GM21723 (cell line): ENCODE data around the gene CEP41.
A peak's percentile ranks its signal among the peaks of the same experiment; 100 is the strongest.
"Not testable (repeated sequence)": the region's sequence is repeated elsewhere in the genome, so short reads cannot be mapped to it uniquely, and the experiment has no call there.

Source experiments
- ATAC-seq: cut with Tn5 transposase; IDR thresholded peaks from one replicate; pipeline ENCODE4 v1.9.1; 2021; ENCODE audit warnings: mild to moderate bottlenecking, moderate library complexity; ENCODE audit not compliant: unreplicated experiment

The CEP41 gene

DNA sequence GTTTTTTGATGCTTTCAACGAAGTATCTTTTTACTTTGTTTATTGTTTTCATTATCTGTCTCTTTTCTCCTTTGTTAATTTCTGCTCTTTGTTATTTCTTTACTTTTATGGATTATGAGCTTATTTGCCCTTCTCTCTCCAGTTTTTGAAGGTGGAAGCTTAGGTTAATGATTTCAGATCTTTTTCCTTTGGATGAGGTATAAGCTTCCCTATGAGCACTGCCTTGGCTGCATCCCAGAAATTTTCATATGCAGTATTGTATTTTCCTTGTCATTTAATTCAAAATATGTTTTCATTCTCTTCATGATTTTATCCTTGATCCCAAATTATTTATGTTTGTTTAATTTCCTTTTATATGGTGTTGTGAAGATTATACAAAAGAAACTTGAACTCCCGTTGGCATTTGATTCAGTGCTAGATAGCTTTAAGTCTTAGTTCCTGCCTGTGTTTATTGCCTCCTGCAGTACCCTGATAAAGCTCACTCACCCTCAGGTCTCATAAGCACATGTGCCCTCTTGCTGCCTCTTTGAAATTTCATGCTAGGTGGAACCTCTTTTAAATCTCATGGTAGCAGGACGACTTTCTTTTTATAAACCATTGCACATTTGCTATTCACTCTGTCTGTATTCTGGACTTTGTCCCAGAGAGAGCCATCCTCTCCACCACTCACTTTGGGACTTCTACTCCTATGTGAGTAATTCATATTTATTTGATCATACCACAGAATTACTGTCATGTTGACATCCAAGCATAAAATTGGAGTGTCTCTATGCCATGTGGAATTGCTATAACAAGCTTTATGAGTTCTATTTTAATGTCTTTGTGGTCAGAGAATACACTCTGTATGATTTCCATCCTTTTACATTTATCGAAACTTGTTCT, 23.0 kb upstream of the CEP41 start:
- no peak for ATAC-seq

DNA sequence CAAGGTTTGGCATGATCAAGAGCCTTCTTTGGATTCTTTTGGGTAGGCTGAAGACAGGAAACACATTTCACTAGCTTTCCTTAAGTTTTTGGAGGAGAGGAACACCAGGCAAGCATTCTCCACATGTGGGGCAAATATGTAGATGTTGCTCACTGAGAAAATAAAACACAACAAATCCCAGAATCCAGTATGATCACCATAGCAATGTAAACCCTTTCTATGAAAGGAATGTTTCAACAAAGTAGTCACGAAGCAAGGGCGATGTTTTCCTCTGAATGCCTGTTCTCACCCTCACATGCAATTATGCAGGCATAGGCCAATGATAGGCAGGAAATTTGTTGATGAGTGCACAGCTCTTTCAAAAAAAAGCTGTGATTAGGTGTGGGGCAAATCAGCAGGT, 20.5 kb upstream of the CEP41 start:
- no peak for ATAC-seq

DNA sequence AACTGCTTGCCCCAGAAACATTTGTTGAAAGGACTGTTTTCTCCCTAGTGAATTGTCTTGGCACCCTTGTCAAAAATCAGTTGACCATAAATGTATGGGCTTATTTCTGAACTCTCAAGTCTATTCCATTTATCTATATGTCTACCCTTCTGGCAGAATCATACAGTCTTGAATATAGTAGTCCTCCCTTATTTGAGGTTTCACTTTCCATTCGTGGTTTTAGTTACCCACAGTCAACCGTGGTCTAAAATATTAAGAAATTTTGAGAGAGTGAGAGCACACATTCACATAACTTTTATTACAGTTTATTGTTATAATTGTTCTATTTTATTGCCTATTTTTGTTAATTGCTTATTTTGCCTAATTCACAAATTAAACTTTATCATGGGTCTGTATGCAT, 17.4 kb upstream of the CEP41 start:
- peak; percentile 54 for ATAC-seq

DNA sequence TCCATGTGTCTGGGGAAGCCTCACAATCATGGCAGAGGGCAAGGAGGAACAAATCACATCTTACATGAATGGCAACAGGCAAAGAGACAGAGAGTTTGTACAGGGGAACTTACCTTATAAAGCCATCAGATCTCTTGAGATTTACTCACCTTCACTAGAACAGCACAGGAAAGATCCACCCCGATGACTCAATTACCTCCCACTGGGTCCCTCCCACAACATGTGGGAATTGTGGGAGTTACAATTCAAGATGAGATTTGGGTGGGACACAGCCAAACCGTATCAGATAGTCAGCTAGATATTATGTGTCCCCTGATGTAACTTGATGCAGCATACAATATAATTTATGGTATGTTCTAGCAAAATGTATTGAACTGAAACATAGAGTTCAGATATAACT, 14.1 kb upstream of the CEP41 start:
- ATAC-seq, result no peak

DNA sequence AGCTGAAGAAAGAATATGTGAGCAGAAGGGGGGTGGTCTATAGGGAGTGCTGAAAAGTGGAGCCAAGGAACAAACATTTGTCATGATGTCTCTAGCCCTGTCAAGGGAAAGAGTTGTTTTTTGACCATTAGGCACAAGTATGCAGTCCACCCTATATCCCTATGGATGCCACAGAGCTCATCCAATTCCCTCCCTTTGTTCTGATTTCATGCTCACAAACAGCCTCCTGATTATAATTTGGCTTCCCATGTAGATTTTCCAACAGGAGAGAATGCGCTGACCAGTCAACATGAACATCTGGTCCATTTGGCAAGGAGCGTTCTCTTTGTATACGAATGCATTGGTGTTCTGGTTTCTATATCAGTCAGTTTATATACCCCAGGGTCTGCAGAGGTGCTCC, 12.1 kb upstream of the CEP41 start:
- no peak for ATAC-seq

DNA sequence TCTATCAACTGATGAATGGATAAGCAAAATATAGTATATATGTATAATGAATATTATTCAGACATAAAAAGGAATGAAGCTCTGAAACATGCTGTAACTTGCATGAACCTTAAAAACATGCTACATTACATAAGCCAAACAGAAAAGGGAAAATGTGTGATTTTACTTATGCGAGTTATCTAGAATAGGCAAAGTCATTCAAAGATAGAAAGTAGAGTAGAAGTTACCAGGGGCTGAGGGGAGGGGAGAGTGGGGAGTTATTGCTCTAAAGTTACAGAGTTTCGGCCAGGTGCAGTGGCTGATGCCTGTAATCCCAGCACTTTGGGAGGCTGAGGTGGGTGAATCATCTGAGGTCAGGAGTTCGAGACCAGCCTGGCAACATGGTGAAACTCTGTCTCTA, 10.5 kb upstream of the CEP41 start:
- not testable (repeated sequence) for ATAC-seq

DNA sequence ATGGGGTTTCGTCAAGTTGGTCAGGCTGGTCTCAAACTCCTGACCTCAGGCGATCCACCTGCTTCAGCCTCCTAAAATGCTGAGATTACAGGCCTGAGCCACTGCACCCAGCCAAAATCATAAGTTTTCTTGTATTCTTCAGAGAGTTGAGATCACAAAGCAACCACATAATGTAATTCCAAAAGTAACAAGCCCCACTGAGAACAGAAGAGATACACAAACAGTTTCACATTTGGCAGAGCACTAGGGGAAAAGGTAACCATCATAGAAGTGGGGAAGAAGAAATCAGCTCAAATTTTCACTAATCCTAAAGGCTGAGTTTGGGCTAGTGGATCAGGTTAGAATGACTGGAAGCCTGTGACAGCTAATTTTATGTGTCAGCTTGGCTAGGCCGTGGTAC, 5.4 kb upstream of the CEP41 start:
- ATAC-seq, result no peak

DNA sequence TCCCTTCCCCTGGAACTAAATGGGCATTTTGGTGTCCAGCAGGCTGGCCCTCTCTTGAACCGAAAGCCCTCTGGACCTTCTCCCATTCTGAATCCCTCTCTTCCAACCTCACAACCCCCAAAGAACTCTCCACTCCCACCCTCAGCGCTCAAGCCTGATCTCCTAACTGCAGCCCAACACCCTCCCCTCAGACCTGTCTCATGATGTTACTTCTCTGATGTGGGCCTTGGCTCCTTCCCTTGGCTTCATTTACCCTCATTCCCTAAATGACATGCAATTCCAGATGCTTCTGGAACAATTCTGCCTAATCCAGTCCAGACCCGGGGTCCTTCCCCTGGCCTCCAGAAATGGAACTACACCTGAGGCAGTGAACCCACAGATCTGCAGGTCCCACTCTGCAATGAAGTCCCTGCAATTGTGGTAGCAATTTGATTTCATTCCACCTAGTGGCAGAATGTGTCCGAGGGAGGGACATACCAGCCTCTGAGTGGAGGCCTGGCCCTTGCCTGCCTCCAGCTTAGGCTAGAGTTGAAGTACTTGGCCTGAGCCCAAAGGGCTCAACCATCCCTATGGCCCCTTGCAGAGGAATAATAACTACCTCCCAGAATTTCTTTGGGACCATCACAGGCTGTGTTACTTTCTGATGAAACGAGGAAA, 4.1 kb upstream of the CEP41 start:
- ATAC-seq, result no peak

DNA sequence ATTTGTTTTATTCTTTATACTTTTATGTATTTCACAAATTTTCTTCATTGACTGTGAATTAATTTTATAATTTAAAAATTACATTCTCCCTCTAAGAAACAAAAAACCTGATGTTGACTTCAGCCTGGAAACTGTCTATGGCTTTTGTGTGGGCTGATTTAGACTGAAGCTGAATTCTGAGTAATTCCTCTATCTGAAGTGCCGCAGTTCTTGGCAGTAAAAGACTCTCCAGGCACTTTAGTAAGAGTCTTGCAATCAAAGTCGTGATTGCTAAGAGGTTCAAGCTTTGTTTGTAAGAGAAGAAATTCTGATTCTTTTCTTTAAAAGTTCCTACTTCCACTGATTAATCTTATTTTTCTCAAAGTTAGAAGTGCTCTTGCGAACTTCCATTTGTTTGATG, 3.4 kb upstream of the CEP41 start:
- no peak for ATAC-seq

DNA sequence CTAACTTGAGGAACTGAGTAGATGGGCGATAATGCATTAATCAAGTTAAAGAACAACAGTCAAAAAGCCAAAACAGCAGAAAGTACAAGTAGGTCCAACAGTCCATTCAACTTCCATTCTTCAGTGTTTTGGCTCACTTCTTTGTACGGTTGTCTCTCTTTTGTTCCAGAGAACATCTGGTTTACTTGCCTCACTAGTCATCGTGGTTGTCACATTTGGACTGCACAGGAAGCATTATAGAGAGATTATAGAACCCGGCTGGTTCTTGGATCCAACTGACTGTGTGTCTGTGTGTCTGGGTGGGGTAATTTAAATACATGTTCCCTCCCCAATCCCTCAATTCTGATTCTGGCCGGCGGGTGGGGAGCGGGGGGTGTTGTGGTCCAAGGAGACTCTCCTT, 1.8 kb upstream of the CEP41 start:
- no peak for ATAC-seq

DNA sequence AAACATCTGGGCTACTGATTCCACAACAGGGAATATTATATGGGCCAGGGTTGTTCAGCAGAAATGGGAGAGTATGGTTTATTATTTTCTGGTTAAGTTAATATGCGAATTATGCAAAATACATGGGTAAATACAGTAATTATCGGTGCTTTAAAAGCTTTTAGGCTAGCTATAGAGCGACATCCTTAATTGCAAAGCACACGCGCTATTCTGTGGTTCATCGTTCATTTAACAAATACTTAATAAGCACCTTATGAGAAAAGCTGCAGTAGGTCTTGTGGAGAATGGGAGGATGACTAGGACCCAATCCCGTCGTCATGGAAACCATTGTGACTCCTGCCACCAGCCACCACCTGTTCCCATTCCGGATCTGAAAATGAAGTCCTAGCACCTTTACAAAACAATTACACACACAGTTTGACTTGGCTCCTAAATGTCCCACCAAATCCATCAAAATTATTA, 623 bp upstream of the CEP41 start:
- no peak for ATAC-seq

DNA sequence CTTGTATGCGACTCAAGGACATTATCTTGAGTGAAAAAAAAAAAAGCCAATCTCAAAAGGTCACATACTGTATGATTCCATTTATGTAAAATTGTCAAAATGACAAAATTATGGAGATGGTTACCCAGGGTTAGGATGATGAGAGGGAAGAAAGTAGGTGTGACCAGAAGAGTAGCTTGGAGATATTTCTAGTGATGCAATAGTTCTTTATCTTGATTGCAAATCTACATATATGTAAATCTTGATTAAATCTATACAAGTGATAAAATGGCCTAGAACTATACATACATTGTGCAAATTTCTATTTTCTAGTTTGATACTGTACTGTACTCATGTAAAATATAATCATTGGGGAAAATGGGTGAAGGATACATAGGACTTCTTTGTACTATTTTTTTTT, 4.6 kb downstream of the CEP41 start:
- no peak for ATAC-seq

DNA sequence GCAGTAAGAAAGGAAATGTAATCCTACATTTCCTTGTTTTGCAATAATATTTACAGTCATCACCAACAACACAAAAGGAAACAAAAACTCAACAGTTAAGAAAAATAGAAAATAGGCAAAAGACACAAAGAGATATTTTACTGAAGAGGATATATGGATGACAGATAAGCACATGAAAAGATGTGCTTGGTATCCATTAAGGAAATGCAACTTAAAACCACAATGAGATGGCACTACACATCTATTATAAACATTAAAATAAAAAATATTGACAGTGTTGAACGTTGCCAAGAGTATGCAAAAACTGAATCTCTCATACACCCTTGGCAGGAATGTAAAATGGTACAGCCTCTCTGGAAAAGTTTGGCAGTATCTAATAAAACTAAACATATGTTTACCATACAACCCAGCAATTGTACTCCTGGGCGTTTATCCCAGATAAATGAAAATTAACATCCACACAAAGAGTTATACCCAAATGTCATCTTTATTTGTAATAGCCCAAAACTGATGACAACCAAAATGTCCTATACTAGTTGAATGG, 5.4 kb downstream of the CEP41 start:
- ATAC-seq, result no peak

DNA sequence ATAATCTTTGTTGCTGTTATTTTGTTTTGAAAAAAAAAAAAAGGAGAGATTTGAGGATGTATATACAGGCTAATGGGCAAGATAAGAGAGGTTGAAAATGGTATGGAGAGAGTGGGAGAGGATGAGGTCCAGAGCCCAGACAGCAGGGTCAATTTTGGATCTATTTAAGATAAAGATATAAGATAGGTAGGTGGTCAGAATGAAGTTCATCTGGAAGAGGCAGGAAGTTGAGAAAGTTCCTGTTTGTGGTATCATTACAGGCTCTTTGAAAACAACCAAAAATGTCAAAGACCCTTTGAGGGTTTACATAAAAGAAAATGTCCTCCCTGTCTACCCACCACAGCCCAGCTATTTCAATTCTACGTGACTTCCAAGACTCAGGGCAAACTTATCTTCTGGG, 7.5 kb downstream of the CEP41 start:
- no peak for ATAC-seq

DNA sequence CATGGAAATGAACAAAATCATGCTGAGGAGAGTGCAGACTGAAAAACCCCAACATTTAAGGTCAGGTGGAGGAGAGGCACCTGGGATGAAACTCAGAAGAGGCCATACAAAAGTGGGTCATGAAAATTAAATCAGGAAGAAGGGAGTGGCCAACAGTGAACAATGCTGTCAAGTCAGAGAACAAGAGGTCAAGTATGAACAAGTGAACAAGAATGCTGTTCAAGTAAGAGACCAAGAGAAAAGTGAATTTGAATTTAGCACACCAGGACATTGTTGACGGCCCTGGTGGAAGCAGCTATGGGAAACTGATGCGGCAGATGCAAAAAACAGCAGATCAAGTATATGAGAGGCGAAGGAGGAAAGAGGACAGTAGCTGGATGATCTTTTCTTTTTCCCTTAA, 7.9 kb downstream of the CEP41 start:
- ATAC-seq, result no peak

DNA sequence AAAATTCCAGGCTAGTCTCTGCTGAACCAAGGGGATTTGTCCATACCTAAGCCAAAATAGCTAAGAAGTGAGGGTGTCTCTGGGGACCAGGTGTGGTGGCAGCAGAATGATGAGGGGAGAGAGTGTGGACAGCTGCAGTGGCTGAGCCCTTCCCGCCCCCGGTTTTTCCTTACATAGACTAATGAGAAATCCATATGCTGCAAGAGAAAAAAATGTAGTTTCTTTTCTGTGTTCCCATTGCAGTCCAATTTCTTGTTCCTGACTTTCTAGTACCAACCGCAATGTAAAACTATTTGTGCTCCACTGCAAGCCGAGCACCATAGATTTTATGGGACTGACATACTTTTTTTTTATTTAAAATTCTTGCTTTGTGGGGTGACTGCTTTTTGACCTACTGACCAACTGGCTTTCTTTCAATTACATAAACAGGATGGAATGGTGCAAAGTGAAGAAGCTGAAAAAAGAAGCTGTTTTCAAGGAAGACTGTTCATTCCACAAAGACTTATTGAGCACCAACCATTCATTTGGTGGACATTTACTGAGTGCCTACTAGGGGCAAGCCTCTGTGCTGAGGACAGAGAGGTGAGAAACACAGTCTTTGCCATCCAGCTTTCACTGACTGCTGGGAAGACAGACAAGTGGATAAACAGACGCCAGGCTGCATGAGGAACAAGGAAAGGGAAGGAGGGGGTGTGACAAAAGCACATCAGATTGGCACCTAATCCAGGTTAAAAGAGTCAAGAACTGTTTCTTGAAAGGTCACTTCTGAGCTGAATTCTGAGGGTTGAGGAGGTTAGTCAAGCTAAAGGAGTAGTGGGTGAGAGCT, 9.8 kb downstream of the CEP41 start:
- no peak for ATAC-seq

DNA sequence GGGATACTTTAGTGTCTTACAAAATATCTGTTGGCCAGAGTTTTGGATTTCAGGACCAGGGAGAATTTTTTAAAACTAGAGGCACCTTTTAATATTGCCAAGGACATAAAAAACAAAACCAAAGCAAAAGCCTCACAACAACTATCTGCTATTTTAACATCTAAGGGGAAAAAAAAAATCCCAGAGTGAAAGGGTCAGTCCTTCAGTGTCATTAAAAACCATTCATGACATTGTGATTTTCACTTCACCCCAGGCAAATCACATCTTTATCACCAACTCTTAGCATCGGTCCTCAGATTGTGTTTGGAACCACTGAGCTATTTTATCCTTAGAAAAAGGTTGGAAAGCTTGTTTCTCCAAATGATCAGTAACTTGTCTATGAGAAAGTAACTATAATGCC, 10.7 kb downstream of the CEP41 start:
- ATAC-seq, result no peak

DNA sequence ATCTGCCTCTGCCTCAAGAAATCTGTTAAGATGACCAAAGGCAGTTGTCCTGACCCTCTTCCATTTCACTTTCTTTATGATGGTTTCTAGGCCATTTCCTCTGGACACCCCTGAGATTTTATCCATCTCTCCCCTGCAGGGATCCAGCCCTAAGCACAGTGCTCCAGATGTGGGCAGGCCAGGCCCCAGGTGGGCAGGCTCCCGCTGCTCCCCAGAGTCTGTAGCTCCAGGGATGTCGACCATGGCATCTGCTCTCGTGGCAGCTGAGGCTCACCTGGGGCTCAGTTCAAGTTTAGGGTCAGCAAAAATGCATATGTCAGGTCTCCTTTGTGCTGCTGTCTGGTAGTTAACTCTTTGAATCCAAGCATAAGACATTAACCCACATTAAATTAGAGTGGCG, 11.8 kb downstream of the CEP41 start:
- no peak for ATAC-seq

DNA sequence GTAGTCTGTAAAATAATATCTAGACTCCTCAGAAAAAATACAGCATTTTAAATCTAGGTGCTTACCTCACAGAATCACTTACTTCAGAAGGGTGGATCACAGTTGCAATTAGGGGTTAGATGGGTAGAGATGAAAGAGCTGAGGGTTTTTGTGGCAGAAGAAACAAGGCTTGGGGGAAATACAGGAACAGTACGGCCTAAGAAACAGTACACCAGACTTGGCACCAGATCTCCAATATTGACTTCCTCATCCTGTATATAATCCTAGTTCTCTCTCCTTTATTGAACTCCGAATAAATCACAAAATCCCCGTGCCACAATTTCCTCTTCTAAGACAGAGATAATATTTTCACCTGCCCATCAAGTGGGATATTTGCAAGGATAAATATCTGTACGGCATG, 14.3 kb downstream of the CEP41 start:
- ATAC-seq, result no peak

DNA sequence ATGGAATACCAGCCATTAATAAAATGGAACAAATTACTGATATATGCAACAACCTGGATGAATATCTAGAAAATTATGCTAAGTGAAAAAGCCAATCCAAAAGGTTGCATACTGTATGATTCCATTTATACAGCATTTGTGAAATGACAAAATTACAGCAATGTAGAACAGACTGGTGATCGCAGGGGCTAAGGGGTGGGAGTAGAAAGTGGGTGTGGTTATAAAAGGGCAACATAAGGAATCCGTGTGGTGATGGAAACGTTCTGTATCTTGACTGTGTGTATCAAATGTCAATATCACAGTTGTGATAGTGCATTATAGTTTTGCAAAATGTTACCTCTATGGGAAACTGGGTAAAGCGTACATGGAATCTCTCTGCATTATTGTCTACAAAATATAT, 15.0 kb downstream of the CEP41 start:
- ATAC-seq, result no peak

DNA sequence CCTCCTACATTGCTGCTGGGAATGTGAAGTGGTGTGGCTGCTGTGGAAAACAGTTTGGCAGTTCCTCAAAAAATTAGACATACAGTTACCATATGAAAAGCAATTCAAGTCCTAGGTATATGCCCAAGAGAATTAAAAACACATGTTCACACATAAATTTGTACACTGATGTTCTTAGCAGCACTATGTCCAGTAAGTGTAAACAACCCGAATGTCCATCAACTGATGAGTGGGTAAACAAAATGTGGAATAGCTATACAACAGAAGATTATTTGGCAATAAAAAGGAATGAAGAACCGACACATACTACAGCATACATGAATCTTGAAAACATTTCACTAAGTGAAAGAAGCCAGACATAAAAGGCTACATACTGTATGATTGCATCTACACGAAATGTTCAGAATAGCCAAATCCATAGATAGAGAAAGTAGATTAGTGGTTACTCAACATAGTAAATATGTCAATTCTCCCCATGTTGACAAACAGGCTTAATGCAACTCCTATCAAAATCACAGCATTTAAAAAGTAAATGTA, 17.2 kb downstream of the CEP41 start:
- no peak for ATAC-seq
